WTC11 (cell line): ENCODE results near the gene PLA2G5.

ENCODE experiments used
- CTCF ChIP-seq: fragments of 200-600 bp; IDR thresholded peaks from 2 replicates; pipeline ENCODE4 v1.8.0; 2022; ENCODE audit warnings: antibody characterized with exemption
- FOXK1 ChIP-seq: sonication (generic); formaldehyde crosslinking; IDR thresholded peaks from 2 replicates; pipeline ENCODE4 v1.8.0; 2022; ENCODE audit warnings: mild to moderate bottlenecking, moderate library complexity, missing genetic modification reagents
- MAX ChIP-seq: sonication (generic); formaldehyde crosslinking; IDR thresholded peaks from 2 replicates; pipeline ENCODE4 v1.8.0; 2022; ENCODE audit warnings: mild to moderate bottlenecking, missing genetic modification reagents
- NR2C2 ChIP-seq: sonication (generic); formaldehyde crosslinking; IDR thresholded peaks from 2 replicates; pipeline ENCODE4 v1.8.0; 2022; ENCODE audit warnings: mild to moderate bottlenecking, missing genetic modification reagents
- TEAD4 ChIP-seq: sonication (generic); formaldehyde crosslinking; IDR thresholded peaks from 2 replicates; pipeline ENCODE4 v1.8.0; 2022; ENCODE audit warnings: mild to moderate bottlenecking, missing genetic modification reagents

GRCh38 chr1:20057886-20058420 is 12.0 kb upstream of the PLA2G5 start:
- TF ChIP-seq MAX (CRISPR knock-in tag) (no peak), TEAD4 (CRISPR knock-in tag) (no peak), FOXK1 (no peak), CTCF (no peak), NR2C2 (CRISPR knock-in tag) (no peak)
